Measurements from ENCODE around the gene CEACAM6. TPM values are rescaled to one million over a fixed set of nuclear protein-coding genes. Genes with fewer than 3 reads are reported as not detected.
"Not testable (repeated sequence)": the region's sequence is repeated elsewhere in the genome, so short reads cannot be mapped to it uniquely, and the experiment has no call there.

The CEACAM6 gene
- total RNA-seq (not detected), polyA plus RNA-seq (not detected), total RNA-seq (0 to 0.09 (median 0) reads per million in 6 experiments)

- peaks cover 1 to 8% (median 4%) of the 10 kb centered on the region in 4 donors for H3K4me1 Mint-ChIP-seq
- peaks cover 25 to 87% (median 53%) of the 10 kb centered on the region in 5 donors for H3K27me3 Mint-ChIP-seq
- H3K4me3 Mint-ChIP-seq, result no peak within 1 kb of the TSS
- H3K36me3 Mint-ChIP-seq, result no peaks in the 10 kb centered on the region
- no peaks in the 10 kb centered on the region for H3K9me3 Mint-ChIP-seq
- H3K27ac Mint-ChIP-seq, result peak within 1 kb of the TSS in 1 of 10 donors; percentile 7
- no peak for DNase-seq
- no peak for ATAC-seq
- POLR2A ChIA-PET, result no interaction called here
Observed at GRCh38 chr19:41755328-41755913, at the start of gene CEACAM6. Gene CEACAM6 (plus strand): TSS chr19:41755530. CDS start chr19:41755639, 109 bp downstream.

GRCh38 chr19:41706741-41707501 lies 48.4 kb upstream of the CEACAM6 start:
- Mint-ChIP-seq H3K4me1 (peaks cover 2 to 14% (median 8%) of the 10 kb centered on the region in 4 donors), H3K9me3 (no peaks in the 10 kb centered on the region), H3K36me3 (peaks cover 0 to 3% (median 0%) of the 10 kb centered on the region in 3 donors), H3K27me3 (peaks cover 20 to 73% (median 40%) of the 10 kb centered on the region in 5 donors), H3K4me3 (peak overlapping the region; percentile 7 to 83 (median 74)), H3K27ac (no peak overlapping the region)
- ATAC-seq (peak; percentile 93 to 97), DNase-seq (peak; percentile 51 to 77 (median 64))
- POLR2A ChIA-PET, result no interaction called here

GRCh38 chr19:41707502-41707812 lies 47.9 kb upstream of the CEACAM6 start:
- peaks cover 0 to 3% (median 0%) of the 10 kb centered on the region in 3 donors for H3K36me3 Mint-ChIP-seq
- H3K9me3 Mint-ChIP-seq, result no peaks in the 10 kb centered on the region
- no peak for DNase-seq
- H3K4me1 Mint-ChIP-seq, result peaks cover 2 to 14% (median 8%) of the 10 kb centered on the region in 4 donors
- peaks cover 21 to 75% (median 40%) of the 10 kb centered on the region in 5 donors for H3K27me3 Mint-ChIP-seq
- ATAC-seq, result no peak
- H3K4me3 Mint-ChIP-seq, result no peak overlapping the region
- POLR2A ChIA-PET, result no interaction called here
- no peak overlapping the region for H3K27ac Mint-ChIP-seq

- Mint-ChIP-seq H3K4me3 (no peak overlapping the region), H3K4me1 (peaks cover 2 to 14% (median 8%) of the 10 kb centered on the region in 4 donors), H3K27me3 (peaks cover 24 to 80% (median 40%) of the 10 kb centered on the region in 5 donors), H3K27ac (no peak overlapping the region), H3K9me3 (no peaks in the 10 kb centered on the region), H3K36me3 (peaks cover 0 to 3% (median 0%) of the 10 kb centered on the region in 3 donors)
- POLR2A ChIA-PET, result no interaction called here
- ATAC-seq, result no peak
- no peak for DNase-seq
Observed at GRCh38 chr19:41707871-41708371, 47.4 kb upstream of the CEACAM6 start.

- H3K4me1 Mint-ChIP-seq, result peaks cover 2 to 14% (median 8%) of the 10 kb centered on the region in 4 donors
- DNase-seq, result no peak
- H3K4me3 Mint-ChIP-seq, result no peak within 1 kb of the TSS
- peak within 1 kb of the TSS in 1 of 10 donors; percentile 68 for H3K27ac Mint-ChIP-seq
- peaks cover 0 to 3% (median 0%) of the 10 kb centered on the region in 3 donors for H3K36me3 Mint-ChIP-seq
- ATAC-seq, result no peak
- POLR2A ChIA-PET, result interaction anchor here (0.6 kb wide), 1 partner anchor 352 kb away, joined by 3 read pairs; no protein-coding TSS in a partner anchor
- H3K9me3 Mint-ChIP-seq, result no peaks in the 10 kb centered on the region
- H3K27me3 Mint-ChIP-seq, result peaks cover 25 to 80% (median 42%) of the 10 kb centered on the region in 5 donors
Observed at GRCh38 chr19:41708481-41708880, 46.8 kb upstream of the CEACAM6 start, which contains the start of gene CEACAM5. Gene CEACAM5 (plus strand): TSS chr19:41708626. CDS start chr19:41708732, 106 bp downstream.

GRCh38 chr19:41709516-41709915 lies 45.8 kb upstream of the CEACAM6 start:
- H3K4me3 Mint-ChIP-seq, H3K36me3 Mint-ChIP-seq, ATAC-seq, H3K9me3 Mint-ChIP-seq, POLR2A ChIA-PET, DNase-seq, H3K27ac Mint-ChIP-seq: not testable (repeated sequence)
- Mint-ChIP-seq H3K4me1 (peaks cover 2 to 14% (median 8%) of the 10 kb centered on the region in 4 donors), H3K27me3 (peaks cover 25 to 82% (median 47%) of the 10 kb centered on the region in 5 donors)

GRCh38 chr19:41709951-41710645 lies 45.2 kb upstream of the CEACAM6 start:
- H3K9me3 Mint-ChIP-seq, result no peaks in the 10 kb centered on the region
- peaks cover 2 to 14% (median 8%) of the 10 kb centered on the region in 4 donors for H3K4me1 Mint-ChIP-seq
- no peaks in the 10 kb centered on the region for H3K36me3 Mint-ChIP-seq
- no peak overlapping the region for H3K4me3 Mint-ChIP-seq
- H3K27me3 Mint-ChIP-seq, result peaks cover 20 to 77% (median 42%) of the 10 kb centered on the region in 5 donors
- no peak overlapping the region for H3K27ac Mint-ChIP-seq
- ATAC-seq (no peak), DNase-seq (no peak)
- POLR2A ChIA-PET, result no interaction called here

- Mint-ChIP-seq H3K27me3 (peaks cover 11 to 62% (median 37%) of the 10 kb centered on the region in 5 donors), H3K4me3 (no peak overlapping the region), H3K27ac (peak overlapping the region in 2 of 10 donors; percentile 41 to 77), H3K4me1 (peaks cover 2 to 7% (median 6%) of the 10 kb centered on the region in 4 donors), H3K9me3 (no peaks in the 10 kb centered on the region), H3K36me3 (no peaks in the 10 kb centered on the region)
- DNase-seq (no peak), ATAC-seq (no peak)
- POLR2A ChIA-PET, result no interaction called here
Observed at GRCh38 chr19:41711376-41712261, 43.7 kb upstream of the CEACAM6 start.

GRCh38 chr19:41714598-41714997 lies 40.7 kb upstream of the CEACAM6 start:
- Mint-ChIP-seq H3K27me3 (peaks cover 9 to 65% (median 38%) of the 10 kb centered on the region in 5 donors), H3K4me3 (no peak overlapping the region), H3K27ac (no peak overlapping the region), H3K36me3 (peaks cover 0 to 2% (median 0%) of the 10 kb centered on the region in 3 donors), H3K4me1 (peaks cover 0 to 2% (median 0%) of the 10 kb centered on the region in 4 donors), H3K9me3 (no peaks in the 10 kb centered on the region)
- POLR2A ChIA-PET, result no interaction called here
- no peak for ATAC-seq
- no peak for DNase-seq

GRCh38 chr19:41718761-41719160 lies 36.6 kb upstream of the CEACAM6 start:
- H3K9me3 Mint-ChIP-seq, result no peaks in the 10 kb centered on the region
- POLR2A ChIA-PET, result no interaction called here
- peaks cover 0 to 2% (median 0%) of the 10 kb centered on the region in 3 donors for H3K36me3 Mint-ChIP-seq
- peaks cover 0 to 2% (median 0%) of the 10 kb centered on the region in 4 donors for H3K4me1 Mint-ChIP-seq
- H3K4me3 Mint-ChIP-seq, result no peak overlapping the region
- H3K27me3 Mint-ChIP-seq, result peaks cover 10 to 57% (median 32%) of the 10 kb centered on the region in 5 donors
- no peak for DNase-seq
- ATAC-seq, result no peak
- no peak overlapping the region for H3K27ac Mint-ChIP-seq

GRCh38 chr19:41720103-41720502 lies 35.2 kb upstream of the CEACAM6 start:
- Mint-ChIP-seq H3K4me3 (no peak overlapping the region), H3K4me1 (peaks cover 0 to 2% (median 0%) of the 10 kb centered on the region in 4 donors), H3K9me3 (no peaks in the 10 kb centered on the region), H3K27ac (no peak overlapping the region), H3K36me3 (peaks cover 0 to 2% (median 0%) of the 10 kb centered on the region in 3 donors), H3K27me3 (peaks cover 12 to 50% (median 29%) of the 10 kb centered on the region in 5 donors)
- DNase-seq (no peak), ATAC-seq (no peak)
- POLR2A ChIA-PET, result no interaction called here

- H3K4me1 Mint-ChIP-seq, result no peaks in the 10 kb centered on the region
- no peak overlapping the region for H3K4me3 Mint-ChIP-seq
- no peaks in the 10 kb centered on the region for H3K9me3 Mint-ChIP-seq
- H3K27ac Mint-ChIP-seq, result no peak overlapping the region
- ATAC-seq (no peak), DNase-seq (no peak)
- POLR2A ChIA-PET, result no interaction called here
- H3K27me3 Mint-ChIP-seq, result peaks cover 17 to 32% (median 29%) of the 10 kb centered on the region in 5 donors
- no peaks in the 10 kb centered on the region for H3K36me3 Mint-ChIP-seq
Observed at GRCh38 chr19:41726493-41726892, 28.8 kb upstream of the CEACAM6 start.

Data from naive thymus-derived CD8-positive, alpha-beta T cell (primary cell).